HG02870 (cell line): ENCODE measurements around the gene DDAH1.
"Not testable (repeated sequence)": the region's sequence is repeated elsewhere in the genome, so short reads cannot be mapped to it uniquely, and the experiment has no call there.

Experiments
- ATAC-seq: cut with Tn5 transposase; IDR thresholded peaks from one replicate; pipeline ENCODE4 v1.9.1; 2021; ENCODE audit warnings: mild to moderate bottlenecking, moderate library complexity; ENCODE audit not compliant: unreplicated experiment

The DDAH1 gene

GRCh38 chr1:85465099-85465785 lies at the start of gene DDAH1:
Gene DDAH1, minus strand, starts transcription at chr1:85465159. Its CDS starts 114 bp downstream, at chr1:85465045.
- peak; percentile 46 for ATAC-seq

DNA sequence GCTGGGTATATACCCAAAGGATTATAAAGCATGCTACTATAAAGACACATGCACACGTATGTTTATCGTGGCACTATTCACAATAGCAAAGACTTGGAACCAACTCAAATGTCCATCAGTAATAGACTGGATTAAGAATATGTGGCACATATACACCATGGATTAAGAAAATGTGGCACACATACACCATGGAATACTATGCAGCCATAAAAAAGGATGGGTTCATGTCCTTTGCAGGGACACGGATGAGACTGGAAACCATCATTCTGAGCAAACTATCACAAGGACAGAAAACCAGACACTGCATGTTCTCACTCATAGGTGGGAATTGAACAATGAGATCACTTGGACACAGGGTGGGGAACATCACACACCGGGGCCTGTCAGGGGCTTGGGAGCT lies 49.0 kb upstream of the DDAH1 start:
- not testable (repeated sequence) for ATAC-seq

GRCh38 chr1:85504417-85504816 lies 39.5 kb upstream of the DDAH1 start:
- no peak for ATAC-seq

- ATAC-seq, result no peak
Observed at GRCh38 chr1:85502625-85503083, 37.7 kb upstream of the DDAH1 start.

DNA sequence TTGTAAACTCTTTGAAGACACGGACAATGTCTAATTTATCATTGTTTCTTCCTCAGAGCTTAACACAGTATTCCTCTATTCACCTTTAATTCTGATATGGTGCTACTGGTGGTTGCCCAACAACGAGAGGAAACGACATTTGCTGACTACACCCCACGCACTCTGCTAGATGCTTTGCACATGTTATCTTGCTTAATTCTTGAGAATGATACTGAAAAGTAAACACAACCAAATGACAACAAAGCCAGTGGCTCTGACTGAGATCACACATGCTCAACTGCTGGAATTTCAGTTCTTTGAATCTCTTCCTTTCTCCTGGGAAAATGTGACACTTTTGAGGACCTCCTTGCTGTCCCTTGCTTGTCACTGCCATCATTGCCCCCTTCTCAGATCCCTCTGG lies 37.2 kb upstream of the DDAH1 start:
- no peak for ATAC-seq

- ATAC-seq, result no peak
Observed at GRCh38 chr1:85501355-85501898, 36.5 kb upstream of the DDAH1 start.

DNA sequence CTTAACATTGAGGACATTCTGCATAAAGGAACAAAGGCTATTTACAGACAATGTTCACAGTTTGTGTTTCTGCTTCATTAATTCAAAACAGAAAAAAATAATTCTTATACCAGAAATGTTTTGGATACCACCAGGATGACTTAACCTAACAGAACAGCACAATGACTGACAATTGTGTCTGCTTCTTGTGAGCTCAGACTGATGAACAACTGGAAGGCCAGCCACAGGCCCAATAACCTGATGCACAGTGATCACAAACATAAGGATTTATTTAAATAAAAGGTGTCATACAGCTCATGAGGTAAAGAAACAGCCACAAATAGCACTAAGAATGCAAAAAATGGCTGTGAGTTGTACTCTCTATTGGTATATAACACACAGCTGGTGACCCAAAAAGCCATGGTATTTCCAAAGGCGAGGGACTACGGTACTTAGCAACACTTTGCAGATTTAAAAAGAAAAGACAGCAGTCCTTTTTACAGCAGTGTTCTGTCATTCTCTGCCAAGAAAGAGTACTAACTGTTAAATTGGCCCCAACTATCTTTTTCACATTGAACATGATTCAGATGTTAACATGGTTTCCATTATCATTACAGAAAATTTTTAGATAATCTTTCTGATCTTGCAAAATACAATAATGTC lies 32.1 kb upstream of the DDAH1 start:
- ATAC-seq, result no peak

- no peak for ATAC-seq
Observed at GRCh38 chr1:85495556-85495955, 30.6 kb upstream of the DDAH1 start.

DNA sequence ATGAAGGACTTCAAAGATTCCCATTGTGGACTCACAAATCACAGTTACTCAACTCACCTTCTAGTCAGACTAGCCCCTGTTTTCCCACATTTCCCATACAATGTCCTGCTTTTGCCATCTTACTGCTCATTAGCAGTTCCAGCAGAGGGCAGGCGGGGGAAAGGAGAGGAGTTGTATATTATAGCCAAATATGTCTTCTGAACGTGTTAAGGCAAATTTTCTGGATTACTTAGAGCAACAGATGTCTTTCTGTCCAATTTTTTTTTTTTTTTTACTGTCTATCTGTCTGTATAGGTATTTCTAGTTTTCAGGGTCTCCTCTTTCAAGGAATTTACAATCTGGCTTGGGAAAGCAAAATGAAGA lies 29.9 kb upstream of the DDAH1 start:
- no peak for ATAC-seq

DNA sequence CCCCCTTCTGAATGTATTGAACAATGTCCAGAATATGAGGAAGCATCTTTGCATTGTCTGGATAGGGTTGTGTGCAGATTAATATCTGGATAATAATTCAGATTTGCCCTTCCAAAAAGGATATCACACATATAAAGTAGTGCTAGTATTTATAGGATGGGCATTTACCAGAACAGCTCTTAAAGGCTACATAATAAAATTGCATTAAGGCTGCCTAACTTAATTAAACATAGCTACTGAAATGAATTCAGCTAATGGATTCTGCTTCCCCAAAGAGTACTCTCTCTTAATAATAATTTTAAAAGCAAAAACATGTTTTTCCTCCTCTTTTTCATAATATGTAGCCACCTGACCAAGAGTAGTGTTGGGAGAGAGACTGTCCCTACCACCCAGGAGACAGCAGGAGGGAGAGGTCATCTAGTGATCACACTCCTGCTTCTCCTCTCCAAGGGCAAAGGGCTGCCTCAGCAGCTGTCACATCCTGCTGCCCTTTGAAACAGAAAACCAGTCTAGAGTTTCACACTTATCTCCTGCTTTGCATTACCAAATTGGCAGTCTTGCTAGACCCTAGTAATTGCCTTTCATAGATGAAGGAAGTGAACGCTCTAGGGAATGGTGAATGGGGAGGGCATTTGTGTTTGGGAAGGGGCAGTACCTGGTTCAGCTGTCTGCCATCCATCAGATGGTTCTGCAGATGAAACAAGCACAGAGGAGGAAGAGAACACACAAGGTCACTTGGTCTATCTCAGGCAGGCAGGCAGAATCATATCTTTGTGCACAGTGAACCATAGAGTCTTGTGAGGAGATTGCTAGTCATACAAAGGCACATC lies 29.3 kb upstream of the DDAH1 start:
- ATAC-seq, result no peak

DNA sequence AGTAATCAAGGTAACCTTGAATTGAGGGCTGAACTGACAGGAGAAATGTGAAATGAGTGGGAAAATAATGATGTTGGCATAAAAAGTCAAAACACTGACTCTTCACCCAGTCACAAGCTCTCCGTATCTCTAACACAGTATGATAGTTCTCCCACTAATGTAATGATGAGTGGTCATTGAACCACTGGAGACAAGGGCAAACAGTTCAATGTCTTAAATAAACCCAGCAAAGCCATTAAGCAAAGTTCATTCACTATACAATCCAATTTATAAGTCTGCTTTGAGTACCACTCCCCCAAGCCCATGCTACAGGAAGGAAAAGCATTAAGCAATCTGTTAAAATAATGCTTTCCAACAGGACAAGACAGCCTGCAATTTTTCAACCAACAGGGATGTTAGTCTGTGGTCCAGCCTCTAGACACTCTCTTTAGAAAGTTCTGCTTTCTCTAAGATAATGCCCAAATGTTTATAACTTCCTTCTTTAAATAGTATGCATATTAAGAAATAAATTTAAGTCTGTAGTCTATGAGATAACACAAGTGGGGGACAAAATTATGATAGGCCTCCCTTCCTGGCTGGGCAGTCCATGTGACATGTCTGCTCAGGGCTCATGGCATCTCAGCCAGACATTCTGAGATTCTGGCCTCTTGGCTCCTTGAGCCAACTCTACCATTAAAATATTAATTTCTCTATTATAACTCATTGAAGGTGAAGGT lies 25.5 kb upstream of the DDAH1 start:
- no peak for ATAC-seq

DNA sequence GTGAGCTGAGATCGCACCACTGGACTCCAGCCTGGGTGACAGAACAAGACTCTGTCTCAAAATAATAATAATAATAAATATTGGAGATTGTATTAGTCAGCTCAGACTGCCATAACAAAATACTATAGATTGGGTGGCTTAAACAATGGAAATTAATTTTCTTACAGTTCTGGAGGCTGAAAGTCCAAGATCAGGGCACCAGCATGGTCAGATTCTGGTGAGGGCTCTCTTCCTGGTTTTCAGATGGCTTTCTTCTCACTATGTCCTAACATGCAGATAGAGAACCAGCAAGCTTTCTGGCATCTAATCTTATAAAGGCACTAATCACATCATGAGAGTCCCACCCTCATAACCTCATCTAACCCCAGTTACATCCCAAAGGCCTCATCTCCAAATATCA lies 23.2 kb upstream of the DDAH1 start:
- no peak for ATAC-seq

- no peak for ATAC-seq
Observed at GRCh38 chr1:85485516-85485915, 20.6 kb upstream of the DDAH1 start.

DNA sequence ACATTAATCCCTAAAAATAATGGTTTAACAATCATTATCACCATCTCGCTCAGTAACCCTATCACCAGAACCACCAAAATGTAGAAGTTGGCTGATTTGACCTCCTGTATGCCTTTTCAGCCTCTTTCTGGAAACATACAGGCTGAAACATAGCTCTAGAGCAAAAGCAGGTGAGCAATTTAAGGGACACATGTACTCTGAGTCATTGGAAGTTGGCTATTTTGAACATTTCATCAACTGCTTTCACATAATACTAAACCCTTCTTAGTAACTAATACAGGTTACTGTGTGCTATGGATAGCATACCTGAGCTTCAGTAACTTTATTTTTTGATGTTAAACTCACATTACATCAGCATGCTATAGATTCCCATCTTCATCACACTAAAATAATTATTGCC lies 19.8 kb upstream of the DDAH1 start:
- ATAC-seq, result no peak

GRCh38 chr1:85484264-85484663 lies 19.3 kb upstream of the DDAH1 start:
- ATAC-seq, result no peak

- ATAC-seq, result no peak
Observed at GRCh38 chr1:85481688-85482087, 16.7 kb upstream of the DDAH1 start.

- no peak for ATAC-seq
Observed at GRCh38 chr1:85480566-85480965, 15.6 kb upstream of the DDAH1 start.

- no peak for ATAC-seq
Observed at GRCh38 chr1:85479491-85479890, 14.5 kb upstream of the DDAH1 start.

DNA sequence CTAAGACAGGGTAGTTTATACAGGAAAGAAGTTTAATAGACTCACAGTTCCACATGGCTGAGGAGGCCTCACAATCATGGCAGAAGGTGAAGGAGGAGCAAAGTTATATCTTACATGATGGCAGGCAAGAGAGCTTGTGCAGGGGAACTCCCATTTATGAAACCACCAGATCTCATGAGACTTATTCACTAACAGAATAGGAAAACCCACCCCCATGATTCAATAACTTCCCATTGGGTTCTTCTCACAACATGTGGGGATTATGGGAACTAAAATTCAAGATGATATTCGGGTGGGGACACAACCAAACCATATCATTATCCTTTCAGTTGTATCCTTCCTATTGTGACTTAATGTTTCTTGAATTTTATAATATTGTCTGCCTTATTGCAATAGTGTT lies 13.4 kb upstream of the DDAH1 start:
- no peak for ATAC-seq

- no peak for ATAC-seq
Observed at GRCh38 chr1:85475055-85475454, 10.1 kb upstream of the DDAH1 start.

GRCh38 chr1:85473390-85473789 lies 8.4 kb upstream of the DDAH1 start:
- no peak for ATAC-seq
